HT1080 (cell line): Measurements from ENCODE around the gene TEX51. TPM values are rescaled to one million over a fixed set of nuclear protein-coding genes. Genes with fewer than 3 reads are reported as not detected.

Experiments used
- DNase-seq: peaks from one replicate; pipeline ENCODE4 v3.0.0-alpha.2; 2015; ENCODE audit warnings: low read depth
- polyA plus RNA-seq, 2 experiments: library from polyadenylated mRNA; depleted of rRNA; stranded (reverse); fragments of >200 nt; gene quantifications; 2 replicates each; pipeline ENCODE4 v1.2.3, GENCODE V29; 2015
- total RNA-seq: library from RNA; depleted of rRNA; stranded (reverse); fragments of >200 nt; shearing (Covaris generic); gene quantifications from 2 replicates; pipeline ENCODE4 v1.2.3, GENCODE V29; 2014; rRNA removed

The TEX51 gene
- total RNA-seq: not detected in 2 replicates
- not detected in 2 replicates for polyA plus RNA-seq (2015; cell fraction: cytosol; rRNA removed)
- not detected in 2 replicates for polyA plus RNA-seq (2015; cell fraction: nucleus; rRNA removed)

- DNase-seq: no peak
Measured at GRCh38 chr2:126898636-126899035, at the start of gene TEX51. TEX51 (plus strand) TSS chr2:126898890; CDS start chr2:126898919, 29 bp downstream.

GRCh38 chr2:126849054-126849453 lies 49.6 kb upstream of the TEX51 start:
- DNase-seq: no peak

DNA sequence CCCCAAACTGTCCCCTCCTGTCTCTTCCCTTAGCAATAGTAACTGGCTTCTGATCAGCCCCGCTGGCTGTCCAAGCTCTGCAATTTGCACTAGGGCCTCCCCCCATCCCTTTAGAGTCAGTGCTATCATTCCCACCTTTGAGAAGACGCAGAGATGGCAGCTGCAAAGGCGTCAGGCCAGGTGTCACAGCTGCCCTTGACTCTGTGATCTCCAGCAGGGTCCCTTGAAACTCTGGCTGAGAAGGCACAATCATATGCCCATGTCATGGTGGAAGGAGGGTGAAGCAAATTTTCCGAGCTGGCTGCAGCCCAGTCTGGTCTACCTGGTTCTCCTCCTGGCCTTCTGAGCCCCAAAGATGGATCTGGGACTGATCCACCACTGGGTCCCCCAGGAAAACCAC lies 49.2 kb upstream of the TEX51 start:
- no peak for DNase-seq

GRCh38 chr2:126849991-126850535 lies 48.6 kb upstream of the TEX51 start:
- no peak for DNase-seq

DNA sequence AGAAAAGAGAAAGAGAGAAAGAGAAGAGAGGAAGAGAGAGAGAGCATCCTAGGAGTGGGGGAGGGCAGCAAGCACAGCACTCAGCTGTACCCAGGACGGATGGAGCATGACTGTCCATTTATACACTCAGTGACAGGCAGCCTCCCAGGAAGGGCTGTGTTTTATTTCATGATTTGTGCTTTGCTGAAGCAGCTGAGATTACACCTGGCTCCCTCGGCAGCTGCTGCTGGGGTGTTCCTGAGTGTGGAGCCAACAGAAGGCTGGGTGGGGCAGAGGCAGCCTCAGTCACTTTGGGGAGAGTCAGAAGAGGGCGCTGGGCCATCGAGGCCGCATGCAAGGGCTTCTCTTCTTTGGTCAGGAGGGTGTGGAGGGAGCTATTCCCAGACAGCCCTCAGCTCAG lies 47.8 kb upstream of the TEX51 start:
- DNase-seq: no peak

DNA sequence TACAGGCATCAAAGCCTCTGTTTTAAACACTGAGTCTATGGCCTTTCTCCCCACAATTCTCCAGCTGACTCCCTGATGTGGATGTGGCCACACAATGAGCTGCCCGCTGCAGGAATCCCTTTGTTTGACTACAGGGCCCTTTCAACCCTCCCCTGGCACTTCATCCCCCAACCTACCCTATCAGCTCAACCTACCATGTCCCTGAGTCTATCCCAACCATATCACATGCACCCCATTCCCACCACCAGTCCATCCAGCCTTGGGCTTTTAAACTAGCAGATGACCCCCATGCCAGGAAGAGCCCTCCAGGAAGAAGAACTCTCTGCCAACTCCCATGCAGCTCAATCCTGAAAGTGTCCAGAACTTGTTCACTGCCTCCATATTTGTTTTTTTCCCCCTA lies 46.9 kb upstream of the TEX51 start:
- no peak for DNase-seq

DNA sequence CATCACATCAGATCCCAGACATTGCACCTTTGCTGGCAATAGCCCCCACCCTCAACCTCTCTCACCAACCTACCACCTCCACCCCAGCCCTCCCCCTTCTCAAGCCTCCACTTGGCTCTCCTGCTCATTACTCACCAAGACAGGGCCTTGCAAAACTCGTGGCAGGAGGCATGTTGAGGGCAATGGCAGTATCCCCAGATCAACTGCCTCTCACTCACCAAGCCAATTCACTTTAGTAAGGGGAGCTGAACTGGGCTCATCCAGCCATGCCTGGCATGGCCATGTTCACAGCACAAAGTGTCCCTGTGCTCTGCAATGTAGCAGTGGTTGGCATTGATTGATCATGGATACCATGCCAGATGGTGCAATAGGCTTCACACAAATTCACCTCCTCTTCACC lies 46.3 kb upstream of the TEX51 start:
- no peak for DNase-seq

- DNase-seq: no peak
Measured at GRCh38 chr2:126855606-126856005, 43.1 kb upstream of the TEX51 start.

DNA sequence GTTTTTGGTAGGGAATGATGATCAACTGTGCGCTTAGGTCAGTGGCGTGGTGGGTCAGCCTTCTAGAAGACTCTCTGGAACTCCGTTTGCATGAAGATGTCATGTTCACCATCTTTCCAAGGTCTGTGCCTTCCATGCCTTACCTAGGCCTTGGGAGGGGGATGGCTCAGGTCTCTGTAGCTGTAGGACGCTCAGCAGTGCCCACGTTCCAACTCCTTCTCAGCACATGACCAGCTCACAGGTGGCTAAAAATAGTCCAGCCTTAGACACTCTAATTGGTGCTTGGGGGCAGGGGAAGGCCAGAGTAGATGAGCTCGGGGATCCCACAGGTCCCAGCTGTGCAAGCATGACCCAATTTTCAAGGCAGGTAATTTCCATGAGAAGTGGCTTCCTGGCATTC lies 42.3 kb upstream of the TEX51 start:
- DNase-seq: no peak

GRCh38 chr2:126857502-126857901 lies 41.2 kb upstream of the TEX51 start:
- no peak for DNase-seq

- DNase-seq: no peak
Measured at GRCh38 chr2:126858013-126858412, 40.7 kb upstream of the TEX51 start.

- no peak for DNase-seq
Measured at GRCh38 chr2:126858436-126858835, 40.3 kb upstream of the TEX51 start.

DNA sequence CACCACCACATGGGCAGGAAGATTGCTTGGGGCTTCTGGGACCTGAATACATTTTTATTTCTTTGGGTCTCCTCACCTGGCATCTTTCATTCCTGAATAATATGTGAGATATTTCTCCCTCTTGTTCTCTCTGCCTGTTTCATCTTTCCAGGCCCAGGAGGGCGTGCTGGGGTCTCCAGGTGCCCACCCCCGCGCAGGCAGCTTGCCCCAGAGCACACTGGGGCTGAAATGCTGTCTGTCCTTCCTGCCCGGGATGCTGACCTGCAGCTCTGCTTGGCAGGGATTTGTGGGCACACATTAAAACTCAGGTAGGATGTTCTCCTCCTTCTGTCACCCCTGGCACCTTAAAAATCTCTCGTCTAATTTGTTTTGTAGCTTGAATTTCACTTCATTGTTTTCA lies 39.7 kb upstream of the TEX51 start:
- no peak for DNase-seq

DNA sequence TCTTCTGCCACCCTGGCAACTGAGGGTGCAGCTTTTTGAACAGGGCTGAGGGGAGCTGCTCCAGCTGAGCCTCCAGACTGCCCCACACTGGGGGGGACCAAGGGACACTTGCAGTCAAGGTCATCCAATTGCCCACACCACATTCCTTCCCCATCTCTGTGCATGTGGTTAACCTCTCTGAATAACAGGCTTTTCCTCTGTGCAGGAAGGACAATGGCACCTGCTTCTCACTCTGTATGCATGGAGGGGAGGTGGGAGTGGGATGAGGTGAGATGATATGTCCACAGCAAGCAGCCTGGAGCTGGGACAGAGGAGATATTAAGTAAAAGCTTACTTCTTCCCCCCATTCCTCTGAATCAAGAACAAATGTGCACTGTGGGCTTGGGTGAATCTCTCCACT lies 39.1 kb upstream of the TEX51 start:
- DNase-seq: no peak

DNA sequence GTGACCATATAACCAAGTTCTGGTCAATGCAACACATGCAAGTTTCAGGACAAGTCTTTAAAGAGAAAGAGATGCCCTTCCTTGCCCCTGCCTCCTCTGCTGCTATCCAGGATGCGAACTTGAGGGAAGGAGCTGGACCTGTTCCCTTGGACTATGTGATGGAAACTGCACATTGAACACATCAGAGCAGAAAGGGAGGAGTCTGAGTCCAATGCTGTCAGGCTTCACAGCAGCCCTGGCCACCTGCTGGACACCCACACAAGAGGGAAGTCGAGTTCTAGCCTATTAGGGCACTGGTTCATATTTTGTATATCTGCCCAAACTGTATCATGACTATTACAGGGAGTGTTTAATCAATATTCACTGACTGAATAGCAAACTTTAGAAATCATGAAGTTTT lies 38.3 kb upstream of the TEX51 start:
- DNase-seq: no peak

GRCh38 chr2:126862730-126863129 lies 36.0 kb upstream of the TEX51 start:
- no peak for DNase-seq

- no peak for DNase-seq
Measured at GRCh38 chr2:126863336-126864015, 35.2 kb upstream of the TEX51 start.

DNA sequence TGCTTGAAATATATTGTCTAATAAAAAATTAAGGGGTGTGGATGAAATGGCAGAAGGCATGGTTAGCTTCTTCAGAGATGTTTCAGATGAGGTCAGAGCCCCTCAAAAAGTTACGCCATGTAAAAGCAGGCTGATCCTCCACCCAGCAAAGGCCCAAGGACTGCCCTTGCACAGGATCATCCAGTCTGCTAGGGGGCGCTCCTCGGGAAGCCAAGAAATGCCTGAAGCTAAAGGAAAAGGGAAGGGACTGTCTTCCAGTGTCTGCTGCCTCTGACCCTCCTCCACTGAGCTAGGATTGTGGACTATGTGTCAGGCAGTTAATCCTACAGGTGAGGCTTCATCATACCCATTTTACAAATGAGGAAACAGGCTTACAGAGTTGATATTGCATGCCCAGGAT lies 33.8 kb upstream of the TEX51 start:
- no peak for DNase-seq

DNA sequence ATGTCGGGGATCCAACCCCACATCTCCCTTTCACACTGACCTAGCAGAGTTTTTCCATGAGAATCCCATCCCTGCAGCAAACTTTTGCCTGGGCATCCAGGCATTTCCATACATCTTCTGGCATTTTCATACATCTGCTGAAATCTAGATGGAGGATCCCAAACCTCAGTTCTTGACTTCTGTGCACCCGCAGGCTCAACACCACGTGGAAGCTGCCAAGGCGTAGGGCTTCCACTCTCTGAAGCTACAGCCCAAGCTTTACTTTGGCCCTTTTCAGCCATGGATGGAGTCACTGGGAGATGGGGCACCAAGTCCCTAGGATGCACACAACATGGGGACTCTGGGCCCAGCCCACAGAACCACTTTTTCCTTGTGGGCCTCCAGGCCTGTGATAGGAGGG lies 32.2 kb upstream of the TEX51 start:
- DNase-seq: no peak

- DNase-seq: no peak
Measured at GRCh38 chr2:126874961-126875360, 23.7 kb upstream of the TEX51 start.

DNA sequence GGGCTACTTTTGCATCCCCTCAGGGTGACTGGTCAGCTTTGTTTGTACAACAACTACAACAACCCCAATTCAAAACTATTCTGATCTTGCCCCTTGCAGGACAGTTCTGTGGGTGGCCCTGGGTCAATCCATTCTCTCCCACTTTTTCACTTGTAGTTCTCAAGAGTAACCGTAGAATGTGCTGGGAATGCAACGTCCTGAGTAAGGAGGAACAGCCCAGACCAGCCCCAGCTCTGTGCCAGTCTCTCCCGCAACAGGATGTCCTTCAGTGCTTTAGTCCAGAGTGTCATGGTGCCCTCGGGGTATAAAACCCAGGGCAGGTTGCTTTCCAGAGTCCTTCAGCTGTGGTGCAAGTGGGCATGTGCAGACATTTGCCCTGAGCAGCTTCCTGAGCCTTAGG lies 22.1 kb upstream of the TEX51 start:
- no peak for DNase-seq

DNA sequence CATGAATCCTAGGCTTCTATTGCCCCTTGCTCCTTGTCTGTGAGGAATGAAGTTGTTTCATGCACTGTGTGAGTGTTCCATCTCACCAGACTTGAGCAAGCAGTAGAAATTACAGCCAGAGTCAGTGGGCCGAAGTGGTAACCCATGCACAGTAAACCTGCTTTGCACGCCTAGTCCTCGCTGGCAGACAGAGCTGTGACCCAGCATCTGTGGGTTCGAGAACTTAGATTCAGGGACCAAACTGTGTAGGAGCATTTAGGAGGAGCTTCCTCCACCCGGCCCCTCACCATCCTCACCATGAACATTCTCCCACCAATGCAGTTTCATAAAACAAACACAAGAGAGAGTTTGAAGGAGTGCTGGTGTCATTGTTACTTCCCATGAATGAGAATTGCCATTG lies 21.6 kb upstream of the TEX51 start:
- no peak for DNase-seq

- DNase-seq: no peak
Measured at GRCh38 chr2:126877861-126878565, 20.7 kb upstream of the TEX51 start.
